Trophoblast cell (in vitro differentiated cells and primary cell): ENCODE data around the gene SMS.

Experiments used
- DNase-seq, 2 donors: peaks; one replicate each; pipeline ENCODE4 v3.0.0-alpha.2; 2016
- H2AFZ ChIP-seq: 2 replicates; pipeline ENCODE4 v1.6.1; 2013; ENCODE audit warnings: low read length, moderate library complexity, mild to moderate bottlenecking; ENCODE audit not compliant: insufficient read depth, poor library complexity
- H2AK5ac ChIP-seq: 2 replicates; pipeline ENCODE4 v1.6.1; 2013; ENCODE audit warnings: mild to moderate bottlenecking, low read length
- H2BK120ac ChIP-seq: 2 replicates; pipeline ENCODE4 v1.6.1; 2013; ENCODE audit warnings: low read length, mild to moderate bottlenecking, moderate library complexity; ENCODE audit not compliant: insufficient read depth, poor library complexity
- H2BK12ac ChIP-seq: 2 replicates; pipeline ENCODE4 v1.6.1; 2013; ENCODE audit warnings: mild to moderate bottlenecking, low read length, moderate library complexity
- H2BK5ac ChIP-seq: 2 replicates; pipeline ENCODE4 v1.6.1; 2013; ENCODE audit warnings: low read length, low read depth, moderate library complexity, mild to moderate bottlenecking; ENCODE audit not compliant: poor library complexity
- H3K14ac ChIP-seq: 2 replicates; pipeline ENCODE4 v1.6.1; 2013; ENCODE audit warnings: mild to moderate bottlenecking, low read length
- H3K18ac ChIP-seq: 2 replicates; pipeline ENCODE4 v1.6.1; 2013; ENCODE audit warnings: mild to moderate bottlenecking, low read length
- H3K23ac ChIP-seq: 2 replicates; pipeline ENCODE4 v1.6.1; 2013; ENCODE audit warnings: low read length
- H3K27ac ChIP-seq: 2 replicates; pipeline ENCODE4 v1.5.1; 2013; ENCODE audit warnings: low read depth, mild to moderate bottlenecking, inconsistent platforms, low read length, moderate library complexity
- H3K27me3 ChIP-seq: 2 replicates; pipeline ENCODE4 v1.6.1; 2013; ENCODE audit warnings: inconsistent platforms, mild to moderate bottlenecking, low read length, moderate library complexity; ENCODE audit not compliant: insufficient read depth
- H3K36me3 ChIP-seq, 2 experiments: 1 replicate in 1 of 2; 2 replicates in 1 of 2; pipeline ENCODE4 v1.6.1; 2013; ENCODE audit warnings: low read length in 2 of 2, mild to moderate bottlenecking in 2 of 2, moderate library complexity in 1 of 2; ENCODE audit not compliant: insufficient read depth in 2 of 2, control insufficient read depth in 1 of 2
- H3K4ac ChIP-seq: 2 replicates; pipeline ENCODE4 v1.6.1; 2013; ENCODE audit warnings: low read depth, mild to moderate bottlenecking, low read length, moderate library complexity
- H3K4me1 ChIP-seq, 2 experiments: 1 replicate in 1 of 2; 2 replicates in 1 of 2; pipeline ENCODE4 v1.6.1; 2013; ENCODE audit warnings: low read length in 2 of 2, mild to moderate bottlenecking in 2 of 2, moderate library complexity in 1 of 2; ENCODE audit not compliant: insufficient read depth in 2 of 2, control insufficient read depth in 1 of 2
- H3K4me2 ChIP-seq: 2 replicates; pipeline ENCODE4 v1.6.1; 2013; ENCODE audit warnings: inconsistent platforms, mild to moderate bottlenecking, low read length, moderate library complexity
- H3K4me3 ChIP-seq: 2 replicates; pipeline ENCODE4 v1.5.1; 2013; ENCODE audit warnings: mild to moderate bottlenecking, low read depth, low read length, inconsistent platforms
- H3K79me1 ChIP-seq: one replicate; pipeline ENCODE4 v1.6.1; 2013; ENCODE audit warnings: low read length
- H3K79me2 ChIP-seq: 2 replicates; pipeline ENCODE4 v1.6.1; 2013; ENCODE audit warnings: low read length, mild to moderate bottlenecking; ENCODE audit not compliant: control insufficient read depth, insufficient read depth, poor library complexity
- H3K9ac ChIP-seq: 2 replicates; pipeline ENCODE4 v1.6.1; 2013; ENCODE audit warnings: mild to moderate bottlenecking, low read length
- H3K9me3 ChIP-seq: 2 replicates; pipeline ENCODE4 v1.6.1; 2013; ENCODE audit warnings: low read depth, mild to moderate bottlenecking, control low read depth, inconsistent platforms, low read length; ENCODE audit not compliant: insufficient read depth
- H4K12ac ChIP-seq: 2 replicates; pipeline ENCODE4 v1.6.1; 2013; ENCODE audit warnings: low read depth, mild to moderate bottlenecking, low read length, moderate library complexity
- H4K8ac ChIP-seq: 2 replicates; pipeline ENCODE4 v1.6.1; 2013; ENCODE audit warnings: low read depth, mild to moderate bottlenecking, low read length, moderate library complexity
- H4K91ac ChIP-seq: one replicate; pipeline ENCODE4 v1.6.1; 2013; ENCODE audit warnings: low read depth, mild to moderate bottlenecking, low read length, moderate library complexity
- WGBS: extraction: QIAGEN DNeasy Blood & Tissue Kit; methylation state at CpG from one replicate; pipeline ENCODE4 v1.1.7; 2013; ENCODE audit warnings: missing lambda C conversion rate; ENCODE audit not compliant: insufficient read length, insufficient coverage; ENCODE audit errors: extremely low coverage; 5-methylcytosine and 5-hydroxymethylcytosine counted together

The SMS gene

GRCh38 chrX:21975242-21975641, 34.7 kb downstream of the SMS start:
- Histone ChIP-seq H2AFZ (no peak overlapping the region), H3K4me1 (peaks cover 7 to 13% of the 10 kb centered on the region in 2 experiments), H3K23ac (no peak overlapping the region), H3K4me2 (no peak overlapping the region), H3K4me3 (no peak overlapping the region), H3K9me3 (no peaks in the 10 kb centered on the region), H4K8ac (no peak overlapping the region), H3K9ac (no peak overlapping the region), H2BK120ac (no peak overlapping the region), H3K18ac (no peak overlapping the region), H3K27ac (no peak overlapping the region), H2BK12ac (peak overlapping the region; percentile 9), H4K12ac (no peak overlapping the region), H2BK5ac (no peak overlapping the region), H3K36me3 (peaks cover 3 to 11% of the 10 kb centered on the region in 2 experiments), H3K79me1 (peaks cover 6% of the 10 kb centered on the region), H3K4ac (no peak overlapping the region), H3K14ac (no peak overlapping the region), H2AK5ac (no peak overlapping the region), H3K79me2 (no peaks in the 10 kb centered on the region), H4K91ac (no peak overlapping the region), H3K27me3 (no peaks in the 10 kb centered on the region)
- no CpG with 5 or more reads among the region's 3 CpGs for WGBS
- DNase-seq, result no peak

GRCh38 chrX:21975812-21976211, 35.3 kb downstream of the SMS start:
- no peak overlapping the region for H2AFZ ChIP-seq
- no peaks in the 10 kb centered on the region for H3K79me2 ChIP-seq
- no peak overlapping the region for H2AK5ac ChIP-seq
- H2BK12ac ChIP-seq, result no peak overlapping the region
- no peak overlapping the region for H4K91ac ChIP-seq
- H3K9ac ChIP-seq, result no peak overlapping the region
- H2BK5ac ChIP-seq, result no peak overlapping the region
- H3K23ac ChIP-seq, result no peak overlapping the region
- H3K4me2 ChIP-seq, result no peak overlapping the region
- H3K27ac ChIP-seq, result no peak overlapping the region
- DNase-seq, result peak in 1 of 2 donors; percentile 50
- no peak overlapping the region for H4K8ac ChIP-seq
- no peaks in the 10 kb centered on the region for H3K27me3 ChIP-seq
- H3K36me3 ChIP-seq, result peaks cover 3 to 11% of the 10 kb centered on the region in 2 experiments
- no peaks in the 10 kb centered on the region for H3K9me3 ChIP-seq
- H2BK120ac ChIP-seq, result no peak overlapping the region
- no peak overlapping the region for H3K4me3 ChIP-seq
- H3K4ac ChIP-seq, result no peak overlapping the region
- H3K79me1 ChIP-seq, result peaks cover 6% of the 10 kb centered on the region
- WGBS, result no CpG with 5 or more reads among the region's 6 CpGs
- H3K14ac ChIP-seq, result no peak overlapping the region
- H4K12ac ChIP-seq, result no peak overlapping the region
- H3K18ac ChIP-seq, result no peak overlapping the region
- H3K4me1 ChIP-seq, result peaks cover 7 to 13% of the 10 kb centered on the region in 2 experiments

- H3K4me3 ChIP-seq, result no peak overlapping the region
- peaks cover 0 to 4% of the 10 kb centered on the region in 2 experiments for H3K4me1 ChIP-seq
- no peak overlapping the region for H2AFZ ChIP-seq
- no peak overlapping the region for H3K23ac ChIP-seq
- H4K8ac ChIP-seq, result no peak overlapping the region
- H3K27me3 ChIP-seq, result no peaks in the 10 kb centered on the region
- no peak overlapping the region for H4K12ac ChIP-seq
- H3K14ac ChIP-seq, result no peak overlapping the region
- DNase-seq, result no peak
- H4K91ac ChIP-seq, result no peak overlapping the region
- H3K4ac ChIP-seq, result no peak overlapping the region
- H3K79me1 ChIP-seq, result no peaks in the 10 kb centered on the region
- H2AK5ac ChIP-seq, result no peak overlapping the region
- H3K4me2 ChIP-seq, result no peak overlapping the region
- H3K27ac ChIP-seq, result no peak overlapping the region
- no peaks in the 10 kb centered on the region for H3K9me3 ChIP-seq
- no peak overlapping the region for H2BK5ac ChIP-seq
- peaks cover 8 to 11% of the 10 kb centered on the region in 2 experiments for H3K36me3 ChIP-seq
- H2BK120ac ChIP-seq, result no peak overlapping the region
- no peak overlapping the region for H2BK12ac ChIP-seq
- H3K18ac ChIP-seq, result no peak overlapping the region
- H3K9ac ChIP-seq, result no peak overlapping the region
- H3K79me2 ChIP-seq, result no peaks in the 10 kb centered on the region
- no CpG with 5 or more reads among the region's 5 CpGs for WGBS
These were observed 37.8 kb downstream of the SMS start for GRCh38 chrX:21978346-21978745.

- DNase-seq, result no peak
- H3K4me3 ChIP-seq, result no peak overlapping the region
These were observed 41.8 kb downstream of the SMS start for GRCh38 chrX:21982311-21982710.

More at GRCh38 chrX:21982311-21982710, 41.8 kb downstream of the SMS start:
- Histone ChIP-seq H2BK120ac (no peak overlapping the region), H2BK5ac (no peak overlapping the region), H3K36me3 (peaks cover 9 to 14% of the 10 kb centered on the region in 2 experiments), H3K27me3 (no peaks in the 10 kb centered on the region), H2AK5ac (no peak overlapping the region), H3K27ac (no peak overlapping the region), H2BK12ac (no peak overlapping the region), H3K4ac (no peak overlapping the region), H3K18ac (no peak overlapping the region), H3K4me2 (no peak overlapping the region), H3K9ac (no peak overlapping the region), H3K79me2 (no peaks in the 10 kb centered on the region), H3K9me3 (no peaks in the 10 kb centered on the region), H3K14ac (no peak overlapping the region), H4K12ac (no peak overlapping the region), H4K8ac (no peak overlapping the region), H3K23ac (no peak overlapping the region), H4K91ac (no peak overlapping the region), H3K79me1 (no peaks in the 10 kb centered on the region), H3K4me1 (no peaks in the 10 kb centered on the region), H2AFZ (no peak overlapping the region)
- no CpG with 5 or more reads among the region's 6 CpGs for WGBS
